Medulla oblongata (tissue), 1 donor: Measurements from ENCODE around the gene DNAJB1.
"Not testable (repeated sequence)": the region's sequence is repeated elsewhere in the genome, so short reads cannot be mapped to it uniquely, and the experiment has no call there.

ENCODE experiments used
- DNase-seq: peaks from one replicate; pipeline ENCODE4 v3.0.0-alpha.2; 2015; ENCODE audit errors: extremely low spot score

The DNAJB1 gene

DNA sequence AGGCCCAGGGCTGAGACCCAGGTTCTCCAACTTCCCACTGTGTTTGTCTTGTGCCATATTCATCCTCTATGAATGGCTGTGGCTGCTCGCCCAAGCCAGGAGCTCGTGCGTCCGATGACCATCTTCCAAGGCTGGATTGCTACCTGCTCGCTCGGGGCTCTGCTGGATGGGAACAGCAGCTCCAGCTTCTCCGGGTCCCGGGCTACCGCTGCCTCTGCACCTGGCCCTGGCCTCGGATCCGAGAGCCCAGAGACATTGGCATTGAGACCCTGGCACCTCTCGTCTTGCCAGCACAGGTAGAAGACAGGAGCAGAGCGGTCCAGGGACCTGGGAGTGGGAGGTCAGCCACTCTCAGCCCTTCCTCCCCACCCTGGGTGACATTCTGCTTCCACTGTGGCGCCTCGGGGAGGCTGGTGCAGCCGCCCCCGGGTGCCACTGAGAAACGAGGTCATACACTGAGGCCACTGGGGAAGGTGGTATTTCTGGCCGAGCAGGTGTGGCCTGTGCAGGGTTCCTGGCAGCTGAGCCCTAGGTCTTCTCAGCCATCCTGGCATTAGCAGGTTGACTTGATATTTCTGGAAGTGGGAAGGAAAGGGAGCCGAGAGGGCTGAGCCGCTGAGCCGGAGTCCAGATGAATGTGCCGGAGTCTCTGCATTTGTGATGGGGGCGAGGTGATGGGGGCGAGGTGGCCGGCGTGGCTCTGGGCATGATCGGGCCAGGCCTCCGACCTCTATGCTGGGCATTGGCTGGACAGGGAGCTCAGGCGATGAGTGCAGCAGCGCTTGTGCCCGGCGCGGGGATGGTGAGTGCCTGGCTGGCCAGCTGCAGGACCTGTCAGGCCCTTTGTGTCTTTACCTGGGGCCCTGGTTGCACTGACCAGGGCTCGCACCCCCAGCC lies 35.1 kb upstream of the DNAJB1 start:
- DNase-seq: no peak

GRCh38 chr19:14552006-14552360 lies 33.8 kb upstream of the DNAJB1 start:
- not testable (repeated sequence) for DNase-seq

DNA sequence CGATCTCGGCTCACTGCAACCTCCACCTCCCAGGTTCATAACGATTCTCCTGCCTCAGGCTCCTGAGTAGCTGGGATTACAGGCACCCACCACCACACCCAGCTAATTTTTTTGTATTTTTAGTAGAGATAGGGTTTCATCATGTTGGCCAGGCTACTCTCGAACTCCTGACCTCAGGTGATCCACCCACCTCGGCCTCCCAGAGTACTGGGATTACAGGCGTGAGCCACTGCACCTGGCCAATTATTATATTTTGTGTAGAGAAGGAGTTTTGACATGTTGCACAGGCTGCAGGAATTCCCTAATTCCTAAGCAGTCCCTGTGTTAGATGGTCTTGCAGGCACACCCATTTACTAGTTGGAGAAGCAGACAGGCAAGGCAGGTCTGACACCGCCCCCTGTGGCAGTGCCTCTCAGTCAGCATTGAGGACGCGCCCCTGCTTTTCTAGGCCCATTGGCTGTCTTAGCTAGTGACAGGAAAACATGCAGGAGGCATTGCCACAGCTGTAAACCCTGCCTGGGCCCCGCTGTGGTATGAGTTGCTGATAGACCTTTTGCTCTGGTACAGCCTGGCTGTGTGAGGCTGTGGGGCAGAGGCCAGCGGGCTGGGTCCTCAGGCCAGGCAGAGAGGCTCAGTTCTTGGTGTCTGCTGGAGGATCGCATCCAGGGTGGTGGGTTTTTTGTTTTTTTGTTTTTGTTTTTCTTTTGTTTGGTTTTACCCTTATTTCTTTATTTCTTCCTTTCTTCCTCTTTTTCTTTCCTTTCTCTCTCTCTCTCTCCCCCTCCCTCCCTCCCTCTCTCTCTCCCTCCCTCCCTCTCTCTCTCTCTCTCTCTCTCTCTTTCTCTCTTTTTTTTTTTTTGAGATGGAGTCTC lies 33.2 kb upstream of the DNAJB1 start:
- peak; percentile 57 for DNase-seq

GRCh38 chr19:14550201-14550754 lies 32.1 kb upstream of the DNAJB1 start:
- no peak for DNase-seq

DNA sequence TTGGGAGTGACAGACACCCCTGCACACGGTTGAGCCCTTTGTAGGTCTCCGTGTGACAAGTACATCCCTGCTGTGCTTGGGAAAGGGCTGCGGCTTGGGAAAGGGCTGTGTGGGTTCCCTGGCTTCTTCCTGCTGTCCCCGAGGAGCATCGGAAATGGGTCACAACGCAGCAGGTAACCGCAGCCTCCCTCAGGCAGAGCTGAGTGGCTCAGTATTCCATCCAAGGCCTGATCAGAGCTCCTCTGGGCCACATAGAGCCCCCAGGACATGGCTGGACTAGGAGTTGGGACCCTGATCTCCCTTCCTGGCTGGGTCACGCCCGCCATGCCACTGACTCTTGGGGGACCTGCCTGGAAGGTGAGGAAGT lies 27.5 kb upstream of the DNAJB1 start:
- no peak for DNase-seq

DNA sequence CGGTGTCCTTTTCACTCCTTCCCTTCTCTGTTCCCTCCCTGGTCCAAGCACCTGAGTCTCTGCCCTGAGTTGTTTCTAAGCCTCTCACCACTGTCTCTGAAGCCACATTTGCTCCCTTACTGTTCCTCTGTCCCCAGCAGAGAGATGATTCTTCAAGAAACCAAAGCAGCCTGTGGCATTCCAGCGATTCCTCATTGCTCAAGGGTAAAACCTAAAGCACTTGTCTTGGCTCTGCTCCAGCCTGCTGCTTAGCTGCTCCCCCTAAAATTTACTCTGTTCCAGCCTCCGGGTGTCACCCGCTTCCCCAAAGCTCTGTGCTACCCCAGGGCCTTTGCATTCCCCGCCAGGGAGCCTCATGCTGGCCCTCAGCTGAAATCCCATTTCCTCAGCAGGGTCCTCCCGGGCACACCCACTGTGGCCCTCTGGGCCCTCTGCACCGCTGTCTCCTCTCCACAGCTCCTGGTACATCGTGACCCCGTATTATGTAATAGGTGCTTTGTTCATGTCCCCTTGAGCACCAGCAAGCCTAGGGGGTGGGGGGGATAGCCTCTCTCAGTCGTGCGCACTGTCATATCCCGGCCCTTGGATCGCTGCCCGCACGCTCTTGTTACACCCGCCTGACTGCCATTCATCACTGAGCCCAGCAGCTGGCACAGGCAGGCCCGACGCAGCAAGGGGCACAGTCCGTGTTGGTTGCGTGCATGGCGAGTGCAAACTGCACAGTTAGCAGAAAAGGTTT lies 26.9 kb upstream of the DNAJB1 start:
- DNase-seq: peak; percentile 96

GRCh38 chr19:14544047-14544446 lies 25.9 kb upstream of the DNAJB1 start:
- DNase-seq: no peak

- no peak for DNase-seq
Observed at GRCh38 chr19:14542711-14543328, 24.6 kb upstream of the DNAJB1 start.

DNA sequence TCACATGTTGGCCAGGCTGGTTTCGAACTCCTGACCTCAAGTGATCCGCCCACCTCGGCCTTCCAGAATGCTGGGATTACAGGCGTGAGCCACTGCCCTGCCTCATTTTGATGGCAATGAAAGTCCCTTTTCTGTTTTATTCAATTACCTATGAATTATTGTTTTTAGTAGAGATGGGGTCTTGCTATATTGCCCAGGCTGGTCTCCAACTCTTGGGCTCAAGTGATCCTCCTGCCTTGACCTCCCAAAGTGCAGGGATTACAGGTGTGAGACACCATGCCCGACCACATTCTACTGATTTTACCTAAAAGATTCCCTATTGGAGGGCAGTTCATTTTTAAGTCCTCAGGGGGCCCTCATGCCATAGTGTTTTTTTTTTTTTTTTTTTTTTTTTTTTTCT lies 23.8 kb upstream of the DNAJB1 start:
- not testable (repeated sequence) for DNase-seq

DNA sequence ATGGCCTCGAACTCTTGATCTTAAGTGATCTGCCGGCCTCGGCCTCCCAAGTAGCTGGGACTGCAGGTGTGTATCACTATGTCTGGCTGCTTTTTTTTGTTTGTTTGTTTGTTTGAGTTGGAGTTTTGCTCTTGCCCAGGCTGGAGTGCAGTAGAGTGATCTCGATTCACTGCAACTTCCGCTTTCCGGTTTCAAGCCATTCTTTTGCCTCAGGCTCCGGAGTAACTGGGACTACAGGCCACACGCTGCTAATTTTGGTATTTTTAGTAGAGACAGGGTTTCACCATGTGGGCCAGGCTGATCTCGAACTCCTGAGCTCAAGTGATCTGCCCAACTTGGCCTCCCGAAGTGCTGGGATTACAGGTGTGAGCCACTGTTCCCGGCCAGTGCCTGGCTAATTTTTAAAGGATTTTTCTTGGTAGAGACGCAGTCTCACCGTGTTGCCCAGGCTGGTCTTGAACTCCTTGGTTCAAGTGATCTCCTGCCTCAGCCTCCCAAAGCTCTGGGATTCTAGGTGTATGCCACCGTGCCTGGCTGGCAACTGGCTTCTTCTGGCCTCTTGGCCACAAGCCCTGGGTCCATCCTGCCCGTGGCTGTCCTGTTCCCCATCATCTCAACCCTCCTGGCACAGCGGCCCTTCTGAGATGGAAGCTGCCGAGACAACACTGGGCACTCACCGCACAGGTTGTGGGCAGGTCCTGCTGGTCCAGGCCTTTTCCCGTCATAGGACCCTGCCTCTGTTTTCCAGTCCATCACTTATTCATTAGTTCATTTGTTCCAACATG lies 22.7 kb upstream of the DNAJB1 start:
- no peak for DNase-seq

- DNase-seq: no peak
Observed at GRCh38 chr19:14536926-14537692, 18.9 kb upstream of the DNAJB1 start.

GRCh38 chr19:14533450-14533849 lies 15.3 kb upstream of the DNAJB1 start:
- DNase-seq: no peak

DNA sequence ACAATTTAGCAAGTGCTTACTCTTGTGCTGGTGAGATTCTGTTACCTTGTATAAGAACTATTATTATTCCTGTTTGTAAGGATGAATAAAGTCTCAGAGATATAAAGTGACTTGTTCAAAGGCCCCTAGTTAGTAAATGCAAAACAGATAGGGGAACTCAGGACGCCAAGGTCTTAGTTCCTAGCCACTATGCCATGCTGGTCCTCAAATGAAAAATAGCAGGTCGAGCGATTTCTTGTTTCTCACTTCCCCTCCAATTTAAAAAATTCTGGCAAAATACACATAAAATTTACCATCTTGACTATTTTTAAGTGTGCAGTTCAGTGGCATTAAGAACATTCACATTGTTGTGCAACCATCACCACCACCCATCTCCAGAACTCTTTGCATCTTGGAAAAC lies 12.3 kb upstream of the DNAJB1 start:
- no peak for DNase-seq

DNA sequence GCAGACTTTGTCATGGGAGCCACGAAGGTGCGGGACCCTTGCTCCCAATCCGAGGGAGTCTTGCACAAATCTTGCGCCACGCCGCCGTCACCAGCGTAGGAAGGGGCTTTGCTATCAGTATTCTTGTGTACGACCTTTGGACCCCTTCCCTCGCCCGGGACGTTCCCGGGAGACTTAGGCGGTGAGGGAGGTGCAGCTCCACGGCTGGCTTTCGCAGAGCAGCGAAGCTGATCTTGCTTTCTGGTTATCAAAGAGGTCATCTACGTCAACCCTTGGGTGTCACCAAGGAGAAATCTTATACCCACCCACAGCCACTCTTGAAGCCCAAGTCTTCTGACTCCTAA lies 11.8 kb upstream of the DNAJB1 start:
- no peak for DNase-seq

- DNase-seq: peak; percentile 100
Observed at GRCh38 chr19:14529254-14530004, 11.2 kb upstream of the DNAJB1 start, which contains the start of gene TECR. TECR (plus strand) TSS chr19:14529594; CDS start chr19:14529697, 103 bp downstream.

GRCh38 chr19:14528419-14529253 lies 10.4 kb upstream of the DNAJB1 start:
- DNase-seq: no peak

DNA sequence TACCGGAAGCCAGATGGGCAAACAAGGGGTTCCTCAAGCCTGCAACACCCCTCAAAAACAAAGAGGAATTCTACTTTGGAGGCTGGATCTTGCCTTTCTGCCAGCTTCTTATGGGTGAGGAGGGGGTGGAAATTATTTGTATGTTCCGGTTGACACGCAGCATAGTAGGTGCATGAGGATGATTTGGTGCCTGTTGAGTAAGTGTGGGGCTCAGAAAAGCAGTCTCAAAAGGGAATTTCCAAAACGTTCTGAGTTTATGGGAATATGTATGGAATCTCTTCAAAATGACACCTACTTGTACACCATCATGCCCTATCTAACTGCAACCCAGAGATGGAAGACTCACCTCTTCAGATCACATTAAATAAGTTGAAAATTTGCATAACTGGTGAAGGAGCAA lies 8.2 kb upstream of the DNAJB1 start:
- no peak for DNase-seq

DNA sequence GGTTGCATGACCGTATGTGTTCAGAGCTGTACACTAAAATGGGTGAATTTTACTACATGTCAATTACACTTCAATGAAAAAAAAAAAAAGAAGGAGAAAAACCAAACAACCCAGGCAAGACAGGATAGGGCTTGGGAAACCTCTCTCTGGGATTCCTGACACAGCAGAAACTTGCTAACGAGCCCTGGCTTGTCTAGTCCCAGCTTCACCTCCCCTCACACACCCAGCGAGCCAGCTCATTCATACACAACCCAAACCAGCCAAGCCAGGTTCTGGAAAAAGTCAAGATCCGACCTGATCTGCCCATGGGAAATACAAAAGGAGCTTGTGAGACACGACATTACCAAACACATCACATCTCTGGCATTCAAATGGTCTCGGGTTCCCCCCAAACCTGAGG lies 7.5 kb upstream of the DNAJB1 start:
- DNase-seq: peak; percentile 29
